ENCODE data around the gene PCDHGC5. TPM values are rescaled to one million over a fixed set of nuclear protein-coding genes. Genes with fewer than 3 reads are reported as not detected.

The PCDHGC5 gene
- total and polyA plus RNA-seq, 2 of the 8 experiments (the other 6 are each of a cell fraction or from before 2014, with no cell fraction given): 0.41 to 1.1 TPM

DNA sequence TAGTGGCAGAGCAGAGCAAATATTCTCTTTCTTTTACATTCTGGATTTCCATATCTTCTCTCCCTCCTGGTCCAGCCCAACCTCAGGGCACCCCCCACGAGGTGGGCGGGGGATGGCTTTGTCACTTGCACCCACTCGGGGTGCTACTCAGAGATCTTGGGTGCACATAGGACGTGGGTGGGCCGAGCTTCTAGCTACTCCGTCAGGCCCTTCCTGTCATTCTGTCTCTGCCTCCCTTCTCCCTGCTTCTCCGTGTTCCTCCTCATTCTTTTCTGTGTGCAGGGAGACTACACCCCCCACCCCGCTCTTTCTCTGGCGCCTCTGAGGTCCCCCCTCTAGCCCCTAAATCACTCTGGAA, 19.5 kb downstream of the PCDHGC5 start:
- no peaks in the 10 kb centered on the region for H3K79me2 ChIP-seq (ENCODE audit: control insufficient read depth in 1 of 2, insufficient read depth in 2 of 2, low read length in 2 of 2)
- ChIA-PET CTCF (ENCODE audit: partially characterized antibody) (interaction anchor here (0.7 to 50.9 kb wide), 26 partner anchors 9 to 348 kb away, joined by 3 to 1236 read pairs (median 7); partner anchors contain the start of genes PCDHB14, PCDHB15, PCDHGA10 and PCDHGA11), POLR2A (ENCODE audit: partially characterized antibody) (interaction anchor here (1.0 to 2.0 kb wide), 4 partner anchors 12 to 52 kb away, joined by 3 to 17 read pairs (median 4); no protein-coding TSS in a partner anchor)
- H3K56ac ChIP-seq (replicated peaks; ENCODE audit: insufficient read length, low read depth, low read length): no peak overlapping the region
- no peak overlapping the region for H3K18ac ChIP-seq (ENCODE audit: extremely low read depth, low read length)
- no peaks in the 10 kb centered on the region for H3K27me3 ChIP-seq (replicated peaks in 1 of 4; ENCODE audit: control insufficient read depth in 3 of 4, extremely low read depth in 1 of 4, insufficient read depth in 3 of 4, low read length in 3 of 4)
- no peaks in the 10 kb centered on the region for H3K9me3 ChIP-seq (ENCODE audit: insufficient read depth in 2 of 2, low read depth in 1 of 2, low read length in 1 of 2)
- H3K9ac ChIP-seq (replicated peaks in 1 of 4; ENCODE audit: extremely low read depth in 1 of 4, low read depth in 3 of 4, low read length in 3 of 4): no peak overlapping the region
- no peaks in the 10 kb centered on the region for H3K79me1 ChIP-seq (ENCODE audit: low read depth, low read length)
- no peak overlapping the region for H2BK20ac ChIP-seq (ENCODE audit: low read length)
- H3K23me2 ChIP-seq (ENCODE audit: low read depth, low read length): peaks cover 9% of the 10 kb centered on the region
- no peak overlapping the region for H2BK15ac ChIP-seq (ENCODE audit: low read length)
- H2BK5ac ChIP-seq (ENCODE audit: low read depth, low read length): 0 out of 2 replicates have a peak overlapping the region, but pooled peaks have one; percentile 56
- no peak for TF ChIP-seq HDAC2 (IDR thresholded peaks at IDR 0.05; ENCODE audit: borderline replicate concordance in 1 of 2, low read depth in 2 of 2, low read length in 2 of 2)
- TF ChIP-seq, protein P1, sequence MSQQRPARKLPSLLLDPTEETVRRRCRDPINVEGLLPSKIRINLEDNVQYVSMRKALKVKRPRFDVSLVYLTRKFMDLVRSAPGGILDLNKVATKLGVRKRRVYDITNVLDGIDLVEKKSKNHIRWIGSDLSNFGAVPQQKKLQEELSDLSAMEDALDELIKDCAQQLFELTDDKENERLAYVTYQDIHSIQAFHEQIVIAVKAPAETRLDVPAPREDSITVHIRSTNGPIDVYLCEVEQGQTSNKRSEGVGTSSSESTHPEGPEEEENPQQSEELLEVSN (IDR thresholded peaks at IDR 0.05): no peak
- no peak for TF ChIP-seq SRF (IDR thresholded peaks at IDR 0.05; ENCODE audit: low read depth, low read length)
- no peak for TF ChIP-seq NANOG (IDR thresholded peaks at IDR 0.05; ENCODE audit: insufficient read depth, low read depth, low read length, poor library complexity, severe bottlenecking)
- TF ChIP-seq, protein P2, sequence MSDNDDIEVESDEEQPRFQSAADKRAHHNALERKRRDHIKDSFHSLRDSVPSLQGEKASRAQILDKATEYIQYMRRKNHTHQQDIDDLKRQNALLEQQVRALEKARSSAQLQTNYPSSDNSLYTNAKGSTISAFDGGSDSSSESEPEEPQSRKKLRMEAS (IDR thresholded peaks at IDR 0.05): no peak
- TF ChIP-seq TAF7 (optimal IDR thresholded peaks at IDR 0.05; ENCODE audit: borderline replicate concordance, low read depth, low read length): no peak
- no peak for TF ChIP-seq CHD1 (IDR thresholded peaks at IDR 0.05; ENCODE audit: low read depth, low read length)
- TF ChIP-seq HDAC6 (IDR thresholded peaks at IDR 0.05; ENCODE audit: low read depth, low read length): no peak
- no peak overlapping the region for H3K14ac ChIP-seq (ENCODE audit: insufficient read length)
- peaks cover 4 to 17% (median 11%) of the 10 kb centered on the region in 4 experiments for H3K4me1 ChIP-seq (replicated peaks in 1 of 4; ENCODE audit: control insufficient read depth in 3 of 4, insufficient read depth in 4 of 4, low read length in 3 of 4)
- WGBS, 2 experiments (ENCODE audit: extremely low coverage in 1 of 2, insufficient coverage in 1 of 2, insufficient read length in 1 of 2, insufficient replicate concordance in 2 of 2, low coverage in 1 of 2, low lambda C conversion rate in 2 of 2, missing lambda C conversion rate in 1 of 2): 23% methylated on average over 7 of the region's 9 CpGs; no CpG with 5 or more reads in 1 of the 2 experiments
- peak overlapping the region; percentile 61 to 65 for H3K4me2 ChIP-seq (ENCODE audit: insufficient read depth in 1 of 2, low read depth in 2 of 2, low read length in 2 of 2)
- H4K8ac ChIP-seq (ENCODE audit: extremely low read depth, insufficient read depth, low read length): no peak overlapping the region
- no peak overlapping the region for H3K23ac ChIP-seq (ENCODE audit: insufficient read length)
- H3K27ac ChIP-seq (ENCODE audit: low read depth, low read length): no peak overlapping the region
- no peak overlapping the region for H2BK120ac ChIP-seq (replicated peaks; ENCODE audit: low read depth, low read length)
- peak overlapping the region in 3 of 4 experiments; percentile 19 to 48 (median 24); a peak in 4 of 8 replicates for H3K4me3 ChIP-seq (ENCODE audit: extremely low read depth in 1 of 4, insufficient read depth in 2 of 4, low read depth in 3 of 4, low read length in 4 of 4)
- peak overlapping the region; percentile 63; the same call in 1 of the 2 replicates for H2BK12ac ChIP-seq (ENCODE audit: low read depth, low read length)
- no peak overlapping the region for H3K4ac ChIP-seq (replicated peaks; ENCODE audit: insufficient read length, low read depth, low read length)
- no peak overlapping the region for H2AFZ ChIP-seq (ENCODE audit: low read length)
- FAIRE-seq (no peak), DNase-seq (ENCODE audit: low read depth in 1 of 2, low spot score in 2 of 2) (no peak)
- no peak overlapping the region for H2AK5ac ChIP-seq (ENCODE audit: low read depth, low read length)
- no peak overlapping the region for H4K5ac ChIP-seq (ENCODE audit: insufficient read length, low read depth, low read length)
- H3K36me3 ChIP-seq (ENCODE audit: control insufficient read depth in 2 of 4, insufficient read depth in 4 of 4, low read length in 3 of 4): peaks cover 0 to 9% (median 3%) of the 10 kb centered on the region in 4 experiments; a peak in 3 of 8 replicates
- H4K20me1 ChIP-seq (replicated peaks in 1 of 2; ENCODE audit: control insufficient read depth in 1 of 2, insufficient read depth in 2 of 2, low read length in 2 of 2): no peaks in the 10 kb centered on the region
- no peak overlapping the region for H4K91ac ChIP-seq (replicated peaks; ENCODE audit: insufficient read length, low read length)

All from H1 (cell line).